Measurements from ENCODE around the gene CIAO1. TPM values are rescaled to one million over a fixed set of nuclear protein-coding genes. Genes with fewer than 3 reads are reported as not detected.

Gene CIAO1
- total and polyA plus RNA-seq, 2 of the 13 experiments (the other 11 are each of a cell fraction or from before 2014, with no cell fraction given), result 99.3 to 120 TPM

DNA sequence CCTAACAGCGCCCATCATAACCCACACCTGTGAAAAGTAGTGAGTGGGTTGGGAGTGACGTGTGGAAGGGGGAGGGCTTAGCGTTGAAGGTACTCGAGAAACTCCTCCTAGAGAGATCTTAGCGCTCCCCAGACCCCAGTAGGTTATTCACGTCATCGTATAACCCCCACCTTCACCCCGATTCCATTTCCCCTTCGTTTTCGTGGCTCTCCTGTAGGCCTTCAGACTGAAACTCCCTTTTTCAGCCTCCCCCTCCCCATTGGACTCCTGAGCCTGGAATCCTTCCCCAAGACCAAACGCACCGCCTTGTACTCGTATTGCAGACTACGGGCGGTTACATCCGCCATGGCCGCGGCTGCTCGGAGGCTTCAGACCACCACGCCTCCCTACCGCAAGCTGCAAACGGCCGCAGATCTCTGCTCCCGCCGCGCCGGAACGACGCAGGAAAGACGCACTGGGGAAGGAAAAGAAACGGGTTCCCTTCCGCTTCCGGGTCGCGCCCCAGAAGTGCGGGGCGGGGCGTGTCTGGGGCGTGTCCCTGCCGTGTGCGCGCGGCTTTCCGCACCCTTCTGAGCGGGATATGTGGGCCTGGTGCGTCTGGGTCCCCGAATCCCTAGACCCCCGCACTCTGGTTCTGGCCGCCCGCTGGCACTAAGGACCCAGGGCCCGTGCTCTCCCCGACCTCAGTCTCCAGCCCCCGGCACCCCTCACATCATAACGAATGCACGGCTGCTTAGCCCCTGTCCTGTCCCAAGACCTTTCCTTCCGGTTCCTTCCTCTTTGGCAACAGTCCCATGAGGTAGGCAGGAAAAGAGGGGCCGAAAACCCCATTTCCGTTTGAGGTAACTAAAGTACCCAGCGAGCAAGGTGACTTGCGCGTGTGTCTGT, 39.3 kb downstream of the CIAO1 start, which contains the start of gene SNRNP200 (continued):
- peak; percentile 68; the same call in 1 of the 2 replicates for TF ChIP-seq TFE3 (CRISPR knock-in tag; IDR thresholded peaks at IDR 0.05)
- TF ChIP-seq ZZZ3 (CRISPR knock-in tag; IDR thresholded peaks at IDR 0.05; ENCODE audit: borderline replicate concordance), result peak; percentile 99
- TF ChIP-seq ELK4 (CRISPR knock-in tag; IDR thresholded peaks at IDR 0.05; ENCODE audit: borderline replicate concordance), result peak; percentile 98; the same call in 1 of the 2 replicates
- TF ChIP-seq KLF11 (CRISPR knock-in tag; IDR thresholded peaks at IDR 0.05), result peak; percentile 61; the same call in 1 of the 2 replicates
- no peak for TF ChIP-seq GLMP (CRISPR knock-in tag; IDR thresholded peaks at IDR 0.05; ENCODE audit: borderline replicate concordance)
- TF ChIP-seq AGO2 (optimal IDR thresholded peaks at IDR 0.05; ENCODE audit: low read depth, low read length), result peak; percentile 90
- no peak for TF ChIP-seq SMARCE1 (IDR thresholded peaks at IDR 0.05; ENCODE audit: borderline replicate concordance)
- peak; percentile 76 for TF ChIP-seq HCFC1 (IDR thresholded peaks at IDR 0.05; ENCODE audit: low read depth, low read length)
- TF ChIP-seq, protein P1, sequence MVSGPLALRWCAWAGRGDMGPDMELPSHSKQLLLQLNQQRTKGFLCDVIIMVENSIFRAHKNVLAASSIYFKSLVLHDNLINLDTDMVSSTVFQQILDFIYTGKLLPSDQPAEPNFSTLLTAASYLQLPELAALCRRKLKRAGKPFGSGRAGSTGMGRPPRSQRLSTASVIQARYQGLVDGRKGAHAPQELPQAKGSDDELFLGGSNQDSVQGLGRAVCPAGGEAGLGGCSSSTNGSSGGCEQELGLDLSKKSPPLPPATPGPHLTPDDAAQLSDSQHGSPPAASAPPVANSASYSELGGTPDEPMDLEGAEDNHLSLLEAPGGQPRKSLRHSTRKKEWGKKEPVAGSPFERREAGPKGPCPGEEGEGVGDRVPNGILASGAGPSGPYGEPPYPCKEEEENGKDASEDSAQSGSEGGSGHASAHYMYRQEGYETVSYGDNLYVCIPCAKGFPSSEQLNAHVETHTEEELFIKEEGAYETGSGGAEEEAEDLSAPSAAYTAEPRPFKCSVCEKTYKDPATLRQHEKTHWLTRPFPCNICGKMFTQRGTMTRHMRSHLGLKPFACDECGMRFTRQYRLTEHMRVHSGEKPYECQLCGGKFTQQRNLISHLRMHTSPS (CRISPR knock-in tag; IDR thresholded peaks at IDR 0.05; ENCODE audit: low read depth), result peak; percentile 38; the same call in 1 of the 2 replicates
- TF ChIP-seq SNRNP70 (IDR thresholded peaks at IDR 0.05; ENCODE audit: low read depth, low read length), result no peak
- no peak for TF ChIP-seq SOX6 (IDR thresholded peaks at IDR 0.05)
- TF ChIP-seq SOX6 (CRISPR knock-in tag; IDR thresholded peaks at IDR 0.05), result peak; percentile 74
- no peak for TF ChIP-seq ZBTB34 (CRISPR knock-in tag; IDR thresholded peaks at IDR 0.05)
- 0 out of 2 replicates have a peak, but pooled peaks have one; percentile 28 for TF ChIP-seq SRF (IDR thresholded peaks at IDR 0.05; ENCODE audit: low read depth, low read length)
- TF ChIP-seq ELF1 (CRISPR knock-in tag; IDR thresholded peaks at IDR 0.05), result peak; percentile 94
- TF ChIP-seq POLR2AphosphoS2 (IDR thresholded peaks at IDR 0.05; ENCODE audit: low read depth, low read length), result no peak
- peak; percentile 65 for TF ChIP-seq ZMYM3 (CRISPR knock-in tag; IDR thresholded peaks at IDR 0.05)
- peak; percentile 95 for TF ChIP-seq UBTF (CRISPR knock-in tag; IDR thresholded peaks at IDR 0.05)
- peak; percentile 88 for TF ChIP-seq MED1 (CRISPR knock-in tag; IDR thresholded peaks at IDR 0.05)
- peak; percentile 40; the same call in 1 of the 2 replicates for TF ChIP-seq NFKBIZ (CRISPR knock-in tag; IDR thresholded peaks at IDR 0.05)

Data from HepG2 (cell line).